HG02642 (cell line): Measurements from ENCODE around the gene MYO5B.

Source experiments
- ATAC-seq: cut with Tn5 transposase; IDR thresholded peaks from one replicate; pipeline ENCODE4 v1.9.1; 2021; ENCODE audit warnings: mild to moderate bottlenecking; ENCODE audit not compliant: unreplicated experiment, poor library complexity

The MYO5B gene

DNA sequence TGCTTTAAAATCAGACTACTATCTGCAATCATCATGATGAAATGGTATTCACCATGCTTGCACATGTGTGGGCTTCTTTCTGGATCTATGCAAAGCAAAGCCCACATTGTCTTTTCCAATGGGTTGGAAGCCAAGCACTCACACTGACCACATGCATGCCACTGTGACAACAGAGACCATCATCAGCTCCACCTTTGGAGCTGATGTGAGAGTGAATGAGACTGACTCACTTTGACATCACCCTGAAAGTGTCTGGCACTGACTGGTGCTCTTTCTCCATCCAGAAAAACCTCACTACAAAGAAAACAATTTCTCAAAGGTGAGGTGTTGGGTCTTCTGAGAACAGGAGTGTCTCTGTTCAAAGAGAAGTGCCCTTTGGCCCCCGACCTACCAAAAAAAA, 4.7 kb downstream of the MYO5B start:
- ATAC-seq: no peak

DNA sequence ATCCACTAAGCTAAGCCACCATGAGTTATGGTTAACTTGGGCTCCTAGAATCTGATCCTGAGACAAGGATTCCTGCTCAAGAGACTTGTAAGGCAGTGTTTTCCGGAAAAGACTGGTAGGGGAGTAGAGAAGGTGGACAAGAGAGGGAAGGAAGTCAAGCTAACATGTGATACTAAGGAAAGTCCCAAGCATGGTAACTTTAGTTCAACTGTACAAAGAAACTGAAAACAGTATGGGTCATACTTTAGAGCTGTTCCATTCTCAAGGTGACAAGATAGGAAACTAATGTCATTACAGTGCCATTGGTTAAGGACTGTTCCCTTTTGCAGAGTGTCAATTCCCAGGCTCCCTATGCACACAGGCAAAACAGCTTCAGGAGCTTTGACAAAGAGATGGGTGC, 5.8 kb downstream of the MYO5B start:
- no peak for ATAC-seq

DNA sequence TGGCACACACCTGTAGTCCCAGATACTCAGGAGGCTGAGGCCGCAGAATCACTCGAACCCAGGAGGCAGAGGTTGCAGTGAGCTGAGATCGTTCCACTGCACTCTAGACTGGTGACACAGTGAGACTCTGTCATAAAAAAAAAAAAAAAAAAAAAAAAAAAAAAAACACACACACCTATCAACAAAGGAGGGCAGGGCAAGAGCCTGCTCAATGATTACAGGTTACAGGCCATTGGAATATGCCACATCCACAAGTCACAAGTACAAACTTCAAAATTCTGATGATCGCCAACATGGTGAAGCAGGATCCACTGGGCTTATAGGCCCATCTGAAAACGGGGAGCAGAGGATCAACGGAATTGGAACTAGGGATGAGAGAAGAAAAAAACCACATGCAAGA, 6.3 kb downstream of the MYO5B start:
- ATAC-seq: no peak

DNA sequence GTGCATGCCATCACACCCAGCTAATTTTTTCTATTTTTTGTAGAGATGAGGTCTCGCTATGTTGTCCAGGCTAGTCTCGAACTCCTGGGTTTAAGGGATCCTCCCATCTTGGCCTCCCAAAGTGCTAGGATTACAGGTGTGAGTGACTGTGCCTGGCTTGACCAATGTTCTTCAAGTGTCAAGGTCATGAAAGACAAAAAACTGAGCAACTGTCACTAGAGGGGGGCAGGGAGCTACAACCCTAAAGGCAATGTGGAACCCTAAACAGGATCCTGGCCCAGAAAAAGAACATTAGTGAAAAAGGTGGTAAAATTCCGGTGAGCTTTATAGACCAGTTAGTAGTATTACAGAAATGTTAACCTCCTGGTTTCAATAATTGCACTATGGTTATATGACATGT, 7.3 kb downstream of the MYO5B start:
- no peak for ATAC-seq

DNA sequence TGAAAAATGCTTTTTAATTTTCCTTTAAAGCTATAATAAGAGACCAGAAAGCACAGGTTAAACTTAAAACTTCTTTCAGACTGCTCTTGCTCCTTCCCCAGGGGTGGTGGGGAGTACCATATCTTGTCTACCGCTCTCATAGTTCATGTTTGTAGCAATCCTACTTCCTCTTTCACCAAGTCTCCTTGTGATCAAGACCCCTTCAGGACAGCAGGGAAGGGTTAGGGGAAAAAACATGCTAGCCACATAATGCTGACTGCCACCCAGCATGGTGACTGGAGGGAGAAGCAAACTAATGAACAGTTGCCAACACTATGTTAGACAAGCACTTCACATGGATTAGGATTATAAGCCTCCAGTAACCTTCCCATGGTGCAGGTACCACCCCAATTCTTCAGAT, 8.6 kb downstream of the MYO5B start:
- ATAC-seq: no peak

DNA sequence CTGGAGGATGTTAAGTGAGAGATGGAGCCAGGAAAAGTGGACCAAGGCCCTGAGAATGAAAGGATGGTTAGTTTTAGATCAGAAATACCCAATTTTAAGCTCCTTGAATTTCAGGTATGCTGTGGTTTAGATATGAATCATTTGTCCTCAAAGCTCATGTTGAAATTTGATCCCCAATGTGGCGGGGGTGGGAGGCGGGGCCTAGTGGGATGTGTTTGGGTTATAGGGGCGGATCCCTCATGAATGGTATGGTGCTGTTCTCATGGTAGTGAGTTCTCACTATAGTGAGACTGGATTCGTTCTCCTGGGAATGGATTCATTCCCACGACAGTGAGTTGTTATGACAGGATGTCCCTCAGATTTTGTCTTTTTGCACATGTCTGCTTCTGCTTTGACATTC, 11.4 kb downstream of the MYO5B start:
- no peak for ATAC-seq

DNA sequence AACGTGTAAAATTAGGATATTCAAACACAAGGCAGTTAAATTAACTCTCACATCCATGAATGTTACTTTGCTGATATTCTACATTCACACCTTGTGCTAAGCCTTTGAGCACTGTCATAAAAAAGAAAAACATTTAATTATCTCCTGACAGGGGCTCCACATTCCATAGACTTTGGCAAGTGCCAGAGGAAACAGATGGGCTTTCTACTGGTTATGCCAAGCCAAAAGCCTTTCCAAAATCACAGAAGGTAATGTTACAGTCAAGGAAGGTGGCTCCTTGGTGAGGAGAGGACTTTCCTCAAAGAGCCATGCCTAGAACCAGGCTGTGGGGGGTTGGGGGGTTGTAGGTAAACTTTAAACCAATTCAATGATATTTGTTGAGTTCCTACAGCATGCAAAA, 12.4 kb downstream of the MYO5B start:
- no peak for ATAC-seq

DNA sequence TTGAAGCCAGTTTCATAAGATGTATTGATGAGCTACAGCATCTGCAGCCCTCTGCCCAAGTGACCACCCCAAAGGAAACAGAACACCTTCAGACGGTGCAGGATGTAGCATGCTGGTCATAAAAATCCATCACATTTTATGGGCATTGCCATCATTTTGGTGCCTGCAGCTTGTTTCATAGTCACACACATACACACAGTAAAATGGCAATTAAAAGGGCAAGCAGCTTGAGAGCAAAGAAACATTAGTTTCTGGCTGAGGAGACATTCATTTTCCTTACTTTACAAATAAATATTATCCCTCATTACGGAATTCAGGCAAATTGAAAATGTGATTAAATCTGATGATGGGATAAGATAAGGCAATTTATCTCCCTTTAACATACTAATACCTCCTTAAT, 13.4 kb downstream of the MYO5B start:
- no peak for ATAC-seq

DNA sequence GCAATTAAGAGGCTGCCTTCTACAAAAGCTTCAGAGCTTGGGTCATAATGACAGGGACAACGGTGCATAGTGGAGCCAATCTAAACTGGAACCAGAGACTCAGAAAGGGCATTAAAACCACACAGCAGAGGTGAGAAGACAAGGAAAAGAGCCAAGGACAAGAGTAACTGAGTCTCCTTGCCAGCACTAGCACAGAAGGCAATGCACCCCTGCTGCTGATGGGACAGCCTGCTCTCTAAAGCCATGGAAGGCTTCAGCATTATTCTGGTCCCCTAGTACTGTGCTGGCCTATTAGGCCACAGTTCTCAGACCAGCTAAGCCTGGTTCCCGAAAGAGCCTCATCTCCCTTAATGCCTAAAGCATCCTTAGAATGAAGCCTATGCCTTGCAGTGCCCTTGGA, 15.5 kb downstream of the MYO5B start:
- ATAC-seq: no peak

DNA sequence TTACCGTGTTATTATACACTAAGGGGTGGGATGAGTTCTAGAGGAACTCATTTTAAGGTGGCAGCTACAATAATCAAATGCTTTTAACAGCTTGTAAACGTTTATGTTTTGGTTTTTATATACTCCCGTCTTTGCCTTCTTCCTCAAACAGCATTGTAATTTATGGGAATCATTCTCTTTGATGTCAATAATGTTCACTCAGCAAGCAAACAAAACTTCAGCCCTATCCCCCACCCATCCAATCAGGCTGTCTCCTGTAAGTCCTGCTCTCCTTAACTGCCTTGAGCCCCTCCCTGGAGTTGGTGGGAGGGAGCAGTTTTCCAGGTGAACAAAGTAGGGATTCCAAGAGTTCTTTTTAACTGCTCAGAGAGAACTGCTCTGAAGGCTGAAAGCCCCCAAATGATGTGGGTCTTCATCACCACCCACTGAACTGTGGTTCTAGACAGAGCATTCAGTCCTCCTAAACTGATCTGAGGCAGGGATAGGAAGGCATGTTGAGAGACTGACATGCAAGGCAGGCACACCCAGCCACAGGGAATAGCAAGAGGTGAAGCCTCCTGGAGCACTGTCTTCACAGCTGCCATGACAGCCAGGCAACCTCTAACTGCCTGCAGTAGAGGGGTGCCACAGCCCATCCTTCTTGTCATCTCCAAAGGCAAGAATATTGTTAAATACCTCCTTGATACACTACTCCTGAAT, 17.5 kb downstream of the MYO5B start:
- ATAC-seq: no peak

DNA sequence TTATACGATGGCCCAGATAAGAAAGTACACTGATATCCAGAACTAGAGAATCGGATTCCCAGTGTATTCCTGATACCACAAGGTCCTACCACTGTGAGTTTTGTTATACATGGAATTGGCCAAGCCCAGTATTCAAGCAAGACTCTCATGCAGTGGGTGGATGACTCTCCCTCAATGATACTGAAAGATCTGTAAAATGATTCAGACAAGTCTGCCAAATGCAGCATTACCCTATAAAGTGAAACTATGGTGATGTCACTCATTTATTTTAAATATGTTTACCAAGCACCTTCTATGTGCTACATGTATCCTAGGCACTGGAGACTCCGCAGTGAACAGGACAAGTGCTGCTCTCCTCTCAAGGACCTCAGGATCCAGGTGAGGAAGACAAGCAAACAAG, 22.6 kb downstream of the MYO5B start:
- ATAC-seq: no peak

DNA sequence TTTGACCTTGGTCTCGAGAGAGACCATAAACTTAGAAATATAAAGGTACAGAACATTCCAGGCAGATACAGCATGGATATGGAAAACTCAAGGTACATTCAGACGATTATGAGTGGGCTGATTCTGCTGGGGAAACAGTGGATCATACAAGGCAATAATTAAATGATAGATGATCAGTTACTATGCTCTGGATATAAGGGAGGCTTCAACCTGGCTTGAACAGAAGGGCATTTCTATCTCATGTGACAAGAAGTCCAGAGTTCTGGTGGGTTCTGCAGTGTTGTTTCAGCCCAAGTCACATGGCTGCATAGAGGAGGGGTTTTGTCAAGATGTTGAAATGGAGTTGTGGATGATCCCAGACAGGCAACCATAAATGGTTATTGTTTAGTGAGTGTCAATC, 23.5 kb downstream of the MYO5B start:
- ATAC-seq: no peak

DNA sequence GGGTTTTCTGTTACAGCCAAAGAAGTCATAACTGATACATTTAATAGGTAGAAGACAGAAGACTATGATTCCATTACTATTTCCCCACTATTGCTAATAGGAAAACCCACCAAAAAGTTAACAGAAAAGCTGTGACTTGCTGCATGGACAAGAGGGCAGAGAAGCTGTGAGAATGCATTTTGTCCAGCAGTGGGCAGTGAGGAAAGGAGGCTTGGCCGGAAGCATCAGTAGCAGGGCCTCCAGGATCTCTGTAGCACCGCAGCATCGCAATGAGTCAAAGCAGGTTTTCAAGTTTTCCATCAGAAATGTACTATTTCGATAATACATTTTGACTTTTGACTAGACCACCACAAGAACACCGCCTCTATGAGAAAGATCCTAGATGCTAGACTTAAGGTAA, 24.9 kb downstream of the MYO5B start:
- no peak for ATAC-seq

DNA sequence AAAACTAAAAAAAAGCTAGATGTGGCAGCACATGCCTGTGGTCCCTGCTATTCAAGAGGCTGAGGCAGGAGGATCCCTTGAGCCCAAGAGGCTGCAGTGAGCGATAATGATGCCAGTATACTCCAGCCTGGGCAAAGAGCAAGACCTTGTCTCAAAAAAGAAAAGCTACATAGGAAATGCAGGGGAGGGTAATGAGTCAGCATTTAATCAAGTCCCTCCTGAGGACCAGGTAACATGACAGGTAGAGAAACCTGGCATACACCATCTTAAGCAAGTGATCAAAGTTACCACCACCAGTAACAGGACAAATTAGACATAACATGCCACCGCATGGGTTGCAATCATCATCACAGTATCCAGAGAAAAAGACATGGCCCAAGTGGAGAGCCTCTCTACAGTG, 25.8 kb downstream of the MYO5B start:
- ATAC-seq: no peak

DNA sequence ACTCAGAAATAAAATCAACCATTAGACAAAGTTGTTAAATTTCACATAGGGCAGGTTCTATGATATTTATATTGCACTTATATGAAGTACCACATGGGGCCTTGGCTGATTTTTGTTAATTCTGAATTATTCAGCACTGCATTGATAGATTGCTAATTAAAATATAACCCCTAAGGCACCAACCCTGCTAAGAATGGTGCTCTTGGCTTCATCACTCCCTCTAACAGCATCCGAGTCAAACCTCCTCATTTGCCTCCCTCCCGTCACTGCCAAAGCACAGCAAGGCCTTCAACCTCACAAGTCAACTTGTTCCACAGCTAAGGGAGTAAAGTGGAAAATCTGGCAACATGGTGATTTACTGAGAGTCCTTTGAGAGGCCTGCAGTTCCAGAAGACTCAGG, 27.0 kb downstream of the MYO5B start:
- ATAC-seq: no peak

DNA sequence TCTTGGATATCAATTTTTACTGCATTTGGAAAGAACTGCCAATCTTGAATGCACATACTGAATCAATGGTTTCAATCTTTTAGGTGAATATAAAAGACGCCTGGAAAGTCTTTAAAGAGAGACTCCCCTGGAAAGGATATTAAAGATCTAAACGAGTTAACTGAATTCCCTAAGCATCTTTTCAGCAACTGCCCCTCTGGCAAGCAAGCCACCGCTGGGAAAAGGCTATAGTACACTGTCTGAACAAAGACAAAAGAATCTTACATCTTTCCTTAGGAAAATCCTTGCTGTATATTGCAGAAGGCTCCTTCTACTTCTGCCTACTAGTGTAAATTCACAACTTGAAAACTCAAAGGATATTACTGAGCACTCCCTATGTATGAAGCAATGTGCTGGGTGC, 28.0 kb downstream of the MYO5B start:
- no peak for ATAC-seq

DNA sequence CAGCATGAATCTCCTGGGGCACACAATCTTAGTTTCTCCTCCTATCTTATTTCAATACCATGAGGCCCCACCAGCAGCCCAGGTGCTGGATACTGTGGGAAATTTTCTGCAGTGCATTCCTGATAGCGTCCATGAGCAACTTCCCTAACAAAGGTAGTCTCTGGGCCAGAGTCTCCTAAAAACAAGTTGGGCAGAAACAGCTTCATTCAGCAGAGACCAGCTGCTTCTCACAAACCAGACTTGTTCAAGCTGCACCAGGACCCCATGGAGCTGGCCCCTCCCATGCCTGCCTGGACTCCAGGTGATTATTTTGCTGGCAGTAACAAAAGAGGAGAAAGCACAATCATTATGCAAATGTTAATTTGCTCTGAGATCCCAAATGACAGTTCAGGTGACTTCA, 31.4 kb downstream of the MYO5B start:
- no peak for ATAC-seq

DNA sequence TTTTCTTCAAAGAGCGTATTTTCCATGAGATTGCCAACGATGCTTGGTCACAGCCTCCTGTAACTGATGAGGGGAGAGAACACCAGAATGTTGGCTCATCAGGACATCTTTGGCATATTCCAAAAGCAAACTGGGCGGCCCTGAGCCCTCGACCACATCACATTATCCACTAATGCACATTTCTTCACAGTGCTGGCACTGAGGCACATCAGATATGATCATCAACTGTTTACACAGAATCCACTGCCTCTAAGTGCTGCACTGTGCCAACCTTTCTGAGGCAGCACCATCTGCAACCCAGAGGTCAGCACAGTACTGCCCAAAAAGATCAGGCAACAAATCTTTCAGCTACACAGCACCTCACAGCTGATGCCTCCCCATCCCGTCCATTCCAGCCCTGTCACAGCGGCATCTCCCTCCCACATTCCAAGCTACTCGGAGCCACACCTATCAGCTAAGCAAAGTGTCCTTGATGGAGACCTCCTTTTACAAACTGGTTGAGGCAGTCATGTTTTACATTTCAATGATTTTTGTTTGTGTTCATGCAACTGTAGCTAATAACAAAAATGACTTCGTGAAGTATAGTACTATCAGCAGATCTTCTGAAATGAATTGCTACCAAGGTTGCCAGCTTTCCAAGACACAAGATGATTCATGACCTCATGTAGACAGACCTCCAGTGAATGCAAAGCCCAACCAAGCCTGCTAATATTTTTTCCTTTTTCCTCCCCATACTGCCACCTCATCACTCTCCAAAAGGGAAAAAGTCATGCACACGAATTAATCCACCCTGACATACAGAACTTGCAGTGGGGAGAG, 32.3 kb downstream of the MYO5B start:
- no peak for ATAC-seq

DNA sequence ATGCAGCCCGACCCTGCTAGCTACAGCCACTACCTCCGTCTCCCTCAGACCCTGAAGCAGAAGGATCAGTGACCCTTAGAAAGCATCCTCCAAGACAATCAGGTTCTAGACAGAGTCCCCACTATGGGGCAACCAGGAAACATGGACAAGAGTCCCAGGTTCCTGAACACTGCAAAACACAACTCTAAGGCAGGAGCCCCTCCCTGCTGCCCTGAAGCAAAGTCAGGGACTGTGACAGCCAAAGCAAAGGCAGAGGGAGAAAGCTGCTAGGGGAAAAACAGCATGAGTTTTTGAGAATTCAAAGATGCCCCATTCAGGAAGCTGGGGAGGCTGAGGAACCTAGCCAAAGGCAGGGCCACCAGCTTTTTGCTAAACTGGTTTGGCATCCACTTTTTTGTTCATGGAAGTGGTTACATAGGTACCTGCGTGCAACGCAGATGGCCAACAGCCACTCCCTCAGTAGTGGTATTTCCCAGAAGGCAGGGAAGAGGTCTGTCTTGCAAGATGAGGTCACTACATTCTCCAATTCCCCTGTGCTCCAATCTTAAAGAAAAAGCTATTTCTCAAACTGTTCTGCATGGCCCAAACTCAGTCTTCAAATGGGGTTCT, 33.2 kb downstream of the MYO5B start:
- ATAC-seq: no peak

DNA sequence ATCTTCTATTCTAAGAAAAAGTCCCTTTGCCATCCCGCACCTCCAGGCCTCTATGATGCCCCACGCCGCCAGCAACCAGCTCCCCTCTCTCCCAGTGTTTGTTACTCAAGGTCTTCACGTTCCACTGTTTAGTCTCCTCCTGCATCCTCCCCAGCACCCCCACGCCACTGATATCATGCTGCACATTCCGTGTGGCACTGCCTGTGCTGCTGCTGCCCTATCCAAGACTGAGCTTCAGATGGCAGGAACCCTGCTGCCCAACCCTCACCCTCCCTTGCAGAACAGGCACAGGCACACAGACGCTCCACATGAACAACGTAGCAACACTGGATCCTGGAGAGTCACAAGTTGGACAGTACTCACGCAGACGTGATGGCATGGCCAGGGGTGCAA, 35.3 kb downstream of the MYO5B start:
- ATAC-seq: no peak

DNA sequence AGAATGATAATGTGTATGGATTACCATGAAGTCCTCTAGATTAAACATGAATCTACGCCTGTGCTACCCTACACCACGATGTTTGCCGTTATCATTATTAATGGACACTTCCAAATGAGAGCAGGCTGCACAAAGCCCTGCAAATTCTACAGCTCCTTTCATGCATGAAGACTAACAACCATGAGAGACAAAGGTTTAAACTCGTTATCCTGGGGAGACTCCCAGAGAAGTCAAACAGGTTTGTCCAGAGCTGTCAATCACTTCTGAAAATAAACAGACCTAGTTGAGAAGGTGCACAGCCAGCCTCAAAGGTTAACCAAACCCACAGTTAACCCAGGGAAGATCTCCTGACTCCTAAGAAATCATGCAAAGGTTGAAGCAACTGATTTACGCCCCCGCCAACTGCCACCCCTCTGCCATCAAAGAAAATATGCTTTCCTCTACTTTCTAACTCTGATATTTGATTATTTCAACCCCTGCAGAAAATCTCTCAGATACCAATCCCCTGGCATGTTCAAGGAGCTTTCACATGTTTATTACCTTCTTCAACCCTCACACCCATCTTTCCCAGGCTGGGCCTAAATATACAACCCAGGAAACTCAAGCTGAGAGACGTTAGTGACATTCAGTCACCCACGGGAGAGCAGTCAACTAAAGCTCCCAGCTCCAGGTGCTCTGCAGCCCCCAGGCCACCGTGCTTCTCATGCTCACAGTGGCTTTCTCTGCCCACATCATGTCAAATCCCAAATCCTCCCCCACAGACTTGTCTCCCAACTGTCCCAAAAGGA, 35.9 kb downstream of the MYO5B start:
- ATAC-seq: no peak
